SU-DHL-6 (cell line): ENCODE results near the gene RASGRP2.
A peak's percentile ranks its signal among the peaks of the same experiment; 100 is the strongest.

Experiments used
- H2AFZ ChIP-seq: fragments of 200-600 bp; sonication (generic); 2 replicates; pipeline ENCODE4 v1.6.1; 2014; ENCODE audit warnings: low read depth, mild to moderate bottlenecking, moderate library complexity, mixed read lengths, antibody characterized with exemption, low read length; ENCODE audit not compliant: severe bottlenecking
- H3F3A ChIP-seq: fragments of 200-600 bp; shearing (Covaris generic); 2 replicates; pipeline ENCODE4 v1.6.0; 2016; ENCODE audit warnings: antibody characterized with exemption, mild to moderate bottlenecking; ENCODE audit not compliant: insufficient read depth
- H3K27ac ChIP-seq: fragments of 200-600 bp; sonication (generic); 2 replicates; pipeline ENCODE4 v1.5.1; 2016; ENCODE audit warnings: low read depth, mild to moderate bottlenecking, low read length, moderate library complexity, mixed read lengths
- H3K27me3 ChIP-seq: fragments of 200-600 bp; sonication (generic), shearing (Covaris generic); 2 replicates; pipeline ENCODE4 v1.6.0; 2014; ENCODE audit warnings: mild to moderate bottlenecking, low read length
- H3K36me3 ChIP-seq: fragments of 200-600 bp; sonication (generic); 2 replicates; pipeline ENCODE4 v1.6.1; 2014; ENCODE audit warnings: mild to moderate bottlenecking, low read length, mixed read lengths
- H3K4me2 ChIP-seq: fragments of 300-600, 200-600 bp; shearing (Covaris generic), sonication (generic); 2 replicates; pipeline ENCODE4 v1.6.0; 2014; ENCODE audit warnings: low read length, low read depth, mild to moderate bottlenecking; ENCODE audit not compliant: poor library complexity, severe bottlenecking
- H3K4me3 ChIP-seq: fragments of 200-600 bp; sonication (generic); 2 replicates; pipeline ENCODE4 v1.5.1; 2014; ENCODE audit warnings: antibody characterized with exemption, low read length, mild to moderate bottlenecking, mixed read lengths; ENCODE audit not compliant: insufficient read depth, poor library complexity, severe bottlenecking
- H3K79me2 ChIP-seq: fragments of 200-600 bp; sonication (generic); 2 replicates; pipeline ENCODE4 v1.6.1; 2014; ENCODE audit warnings: mild to moderate bottlenecking, low read length, moderate library complexity; ENCODE audit not compliant: insufficient read depth
- H3K9ac ChIP-seq: fragments of 200-600 bp; sonication (generic); 2 replicates; pipeline ENCODE4 v1.7.0; 2014; ENCODE audit warnings: mild to moderate bottlenecking, low read length
- H3K9me2 ChIP-seq: fragments of 200-600 bp; sonication (generic); replicated peaks from 2 replicates; pipeline ENCODE4 v1.6.1; 2014; ENCODE audit warnings: low read length; ENCODE audit not compliant: insufficient read depth
- H3K9me3 ChIP-seq: fragments of 200-600 bp; sonication (generic); 2 replicates; pipeline ENCODE4 v1.6.1; 2014; ENCODE audit warnings: low read length, mixed read lengths; ENCODE audit not compliant: insufficient read depth
- H4K20me1 ChIP-seq: fragments of 200-600 bp; sonication (generic); 2 replicates; pipeline ENCODE4 v1.6.1; 2014; ENCODE audit warnings: low read depth, mild to moderate bottlenecking, antibody characterized with exemption, low read length, moderate library complexity, mixed read lengths
- EZH2phosphoT487 ChIP-seq: fragments of 200-600 bp; sonication (generic), shearing (Covaris generic); conservative IDR thresholded peaks from 2 replicates; pipeline ENCODE4 v1.6.1; 2018; ENCODE audit warnings: mild to moderate bottlenecking, antibody characterized with exemption, low read length, moderate library complexity, mixed read lengths
- TF ChIP-seq, protein P1 (sequence below): fragments of 200-600 bp; sonication (generic); IDR thresholded peaks from one replicate; pipeline ENCODE4 v1.5.1; 2017; ENCODE audit warnings: antibody characterized with exemption, mild to moderate bottlenecking, low read length, moderate library complexity; ENCODE audit not compliant: insufficient read depth, poor library complexity, severe bottlenecking

Gene RASGRP2

DNA sequence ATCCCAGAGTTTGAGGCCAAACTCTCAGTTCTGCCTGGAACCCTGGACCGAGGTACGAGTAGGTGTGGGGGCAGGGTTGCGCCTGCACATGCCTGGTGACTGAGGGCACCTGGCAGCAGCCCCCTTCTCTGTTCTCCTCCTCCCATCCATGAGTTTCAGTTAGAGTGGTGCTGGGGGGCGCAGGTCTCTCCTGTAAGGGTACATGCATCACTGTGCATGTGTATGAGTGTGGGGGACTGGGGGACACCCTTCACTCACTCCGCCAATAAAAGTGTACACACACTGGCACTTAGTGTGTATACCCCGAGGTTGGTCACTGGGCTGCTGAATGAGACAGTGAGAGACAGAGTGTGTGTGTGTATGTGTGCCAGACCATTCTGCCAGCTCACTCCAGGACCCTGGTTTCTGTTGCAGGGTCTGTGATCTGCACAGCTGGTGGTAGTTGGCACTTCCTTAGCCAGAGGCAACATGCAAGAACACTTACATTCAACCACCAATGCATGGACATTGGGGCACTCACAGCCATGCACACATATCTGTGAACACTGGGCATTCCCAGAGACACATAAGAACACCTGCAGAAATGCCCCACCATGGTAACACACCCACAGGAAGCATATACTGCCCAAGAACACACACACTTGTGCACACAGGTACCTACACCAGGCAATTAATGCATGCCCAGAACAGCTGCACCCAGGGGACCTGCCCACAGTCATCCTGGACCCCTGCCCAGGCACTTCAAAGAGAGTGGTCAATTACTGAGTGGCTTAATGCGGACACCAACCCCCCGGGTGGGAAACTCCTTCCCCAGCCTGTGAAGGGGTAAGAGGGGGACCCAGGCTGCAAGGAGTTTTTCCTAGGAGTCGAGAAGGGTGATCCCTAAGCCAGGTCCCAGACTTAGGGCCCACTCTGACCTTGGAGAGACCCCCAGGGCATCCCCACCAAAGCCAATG is 19.8 kb downstream of the RASGRP2 start:
- Histone ChIP-seq H3K9me2 (no peaks in the 10 kb centered on the region), H3F3A (no peaks in the 10 kb centered on the region), H3K27me3 (no peaks in the 10 kb centered on the region), H3K9me3 (no peaks in the 10 kb centered on the region), H3K36me3 (no peaks in the 10 kb centered on the region), H4K20me1 (no peaks in the 10 kb centered on the region), H3K79me2 (no peaks in the 10 kb centered on the region), H3K9ac (peak overlapping the region; percentile 62), H3K27ac (no peak overlapping the region), H3K4me3 (no peak overlapping the region), H3K4me2 (peak overlapping the region; percentile 75), H2AFZ (no peak overlapping the region)
- TF ChIP-seq, protein P1, sequence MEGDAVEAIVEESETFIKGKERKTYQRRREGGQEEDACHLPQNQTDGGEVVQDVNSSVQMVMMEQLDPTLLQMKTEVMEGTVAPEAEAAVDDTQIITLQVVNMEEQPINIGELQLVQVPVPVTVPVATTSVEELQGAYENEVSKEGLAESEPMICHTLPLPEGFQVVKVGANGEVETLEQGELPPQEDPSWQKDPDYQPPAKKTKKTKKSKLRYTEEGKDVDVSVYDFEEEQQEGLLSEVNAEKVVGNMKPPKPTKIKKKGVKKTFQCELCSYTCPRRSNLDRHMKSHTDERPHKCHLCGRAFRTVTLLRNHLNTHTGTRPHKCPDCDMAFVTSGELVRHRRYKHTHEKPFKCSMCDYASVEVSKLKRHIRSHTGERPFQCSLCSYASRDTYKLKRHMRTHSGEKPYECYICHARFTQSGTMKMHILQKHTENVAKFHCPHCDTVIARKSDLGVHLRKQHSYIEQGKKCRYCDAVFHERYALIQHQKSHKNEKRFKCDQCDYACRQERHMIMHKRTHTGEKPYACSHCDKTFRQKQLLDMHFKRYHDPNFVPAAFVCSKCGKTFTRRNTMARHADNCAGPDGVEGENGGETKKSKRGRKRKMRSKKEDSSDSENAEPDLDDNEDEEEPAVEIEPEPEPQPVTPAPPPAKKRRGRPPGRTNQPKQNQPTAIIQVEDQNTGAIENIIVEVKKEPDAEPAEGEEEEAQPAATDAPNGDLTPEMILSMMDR = no peak

DNA sequence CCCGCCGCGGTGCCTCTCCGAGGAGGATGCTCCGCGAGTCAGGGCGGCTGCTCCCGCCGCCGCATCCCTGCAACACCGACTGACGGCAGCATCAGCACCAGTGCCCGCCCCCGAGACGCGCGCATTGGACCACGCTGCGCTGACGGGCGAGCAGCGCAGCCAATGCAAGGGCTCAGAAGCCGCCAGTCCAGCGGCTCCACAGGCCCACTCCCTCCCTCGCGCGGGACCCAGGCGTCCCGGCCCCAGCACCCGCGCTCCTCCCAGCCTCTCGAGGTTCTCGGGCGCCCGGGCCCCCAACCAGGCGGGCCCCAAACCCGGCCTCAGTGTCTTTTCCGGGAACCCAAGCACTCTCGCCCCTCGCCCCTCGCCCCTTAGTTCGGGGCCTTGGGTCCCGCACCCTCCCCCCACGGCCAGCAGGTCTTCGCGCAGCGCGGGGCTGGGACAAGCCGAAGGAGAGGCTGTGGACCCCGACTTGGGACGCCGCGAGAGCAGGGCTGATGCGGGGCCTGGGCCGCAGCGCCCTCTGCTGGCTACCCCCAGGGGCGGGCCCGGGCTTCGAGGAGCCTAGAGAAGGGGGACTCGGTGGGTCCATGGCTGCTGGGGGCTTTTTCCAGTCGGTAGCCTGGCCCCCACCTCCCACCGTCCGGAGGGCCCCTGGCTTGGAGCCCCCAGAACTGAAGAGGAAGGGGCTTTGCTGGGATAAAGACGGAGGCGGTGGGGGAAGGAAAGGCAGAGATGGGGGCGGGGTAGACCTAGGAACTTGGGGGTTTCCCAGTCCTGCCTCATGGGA is 20.6 kb downstream of the RASGRP2 start, which contains the start of gene NRXN2:
Gene NRXN2 (minus strand): TSS at position 81 of the 790 bp plus-strand sequence. CDS start 9,498 bp downstream, outside the sequence.
- peak within 1 kb of the TSS; percentile 62 for H3K9ac ChIP-seq
- no peaks in the 10 kb centered on the region for H3K36me3 ChIP-seq
- no peaks in the 10 kb centered on the region for H3K79me2 ChIP-seq
- H3F3A ChIP-seq = no peaks in the 10 kb centered on the region
- peak within 1 kb of the TSS; percentile 85 for H2AFZ ChIP-seq
- H3K27ac ChIP-seq = no peak within 1 kb of the TSS
- no peaks in the 10 kb centered on the region for H4K20me1 ChIP-seq
- H3K27me3 ChIP-seq = no peaks in the 10 kb centered on the region
- TF ChIP-seq, protein P1 = peak; percentile 98
- no peak for TF ChIP-seq EZH2phosphoT487
- H3K9me3 ChIP-seq = no peaks in the 10 kb centered on the region
- H3K4me3 ChIP-seq = peak within 1 kb of the TSS; percentile 63
- H3K9me2 ChIP-seq = no peaks in the 10 kb centered on the region
- peak within 1 kb of the TSS; percentile 75 for H3K4me2 ChIP-seq

DNA sequence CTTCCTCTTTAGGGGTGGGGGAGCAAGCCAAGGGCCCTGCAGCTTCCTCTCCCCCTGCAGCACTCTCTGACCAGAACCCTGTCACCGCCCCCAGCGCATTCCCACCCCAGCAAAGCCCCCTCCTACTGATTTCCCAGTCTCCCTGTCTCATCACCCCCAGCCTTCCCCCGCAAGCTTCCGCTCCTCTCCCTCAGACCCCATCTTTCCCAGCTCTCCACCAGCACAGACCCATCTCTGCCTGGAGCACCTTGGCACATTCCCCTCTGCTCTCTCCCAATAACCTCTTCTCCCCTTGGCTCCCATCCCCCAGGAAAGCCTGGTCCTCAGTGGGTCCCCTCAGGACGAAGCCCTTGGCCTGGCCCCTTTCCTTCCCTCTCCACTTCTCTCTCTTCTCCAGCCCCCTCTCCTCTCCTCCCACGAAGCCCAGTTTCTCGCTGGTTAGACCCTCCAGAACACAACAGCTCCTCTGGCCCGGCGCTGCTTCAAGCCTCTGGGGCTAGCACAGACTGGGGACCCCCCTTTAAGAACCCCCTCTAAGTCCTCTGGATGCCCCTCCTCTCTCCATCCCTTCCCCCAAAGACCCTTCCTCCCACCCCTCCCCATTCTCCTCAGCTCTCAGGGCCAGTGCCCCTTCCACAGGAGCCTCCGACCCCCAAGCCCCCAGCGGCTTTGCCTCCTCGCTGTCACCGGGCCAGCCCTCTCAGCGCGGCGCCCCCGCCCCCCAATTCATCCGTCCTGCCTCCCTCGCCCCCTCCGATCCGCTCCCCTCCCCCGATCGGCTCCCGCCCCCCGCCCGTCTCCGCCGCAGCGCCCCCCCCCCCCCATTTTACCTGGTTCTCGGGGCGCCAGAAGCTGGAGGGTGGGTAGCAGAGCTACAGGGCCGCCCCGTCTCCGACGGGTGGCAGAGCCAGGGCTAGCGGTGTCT is 21.5 kb downstream of the RASGRP2 start:
- Histone ChIP-seq H3K9ac (no peak overlapping the region), H3K27ac (no peak overlapping the region), H3K27me3 (no peaks in the 10 kb centered on the region), H3K36me3 (no peaks in the 10 kb centered on the region), H3K79me2 (no peaks in the 10 kb centered on the region), H2AFZ (no peak overlapping the region), H3K4me3 (no peak overlapping the region), H3F3A (no peaks in the 10 kb centered on the region), H4K20me1 (no peaks in the 10 kb centered on the region), H3K4me2 (no peak overlapping the region), H3K9me3 (no peaks in the 10 kb centered on the region), H3K9me2 (no peaks in the 10 kb centered on the region)
- TF ChIP-seq, protein P1 = no peak
- TF ChIP-seq EZH2phosphoT487 = no peak
